ENCODE measurements around the gene RAB11B. TPM values are rescaled to one million over a fixed set of nuclear protein-coding genes. Genes with fewer than 3 reads are reported as not detected.
"Not testable (repeated sequence)": the region's sequence is repeated elsewhere in the genome, so short reads cannot be mapped to it uniquely, and the experiment has no call there.

RAB11B gene
- total and polyA plus RNA-seq, 4 donors, result 27.3 to 91.2 (median 45.0) TPM

- TF ChIP-seq RAD21 (IDR thresholded peaks at IDR 0.05), result peak; percentile 52 to 54
- peak; percentile 57 to 89 for TF ChIP-seq EGR1 (IDR thresholded peaks at IDR 0.05; ENCODE audit: low read depth in 2 of 2)
- TF ChIP-seq REST (IDR thresholded peaks at IDR 0.05), result peak; percentile 46
- TF ChIP-seq TAF1 (conservative IDR thresholded peaks at IDR 0.05), result peak; percentile 19
- no peak for TF ChIP-seq MAX (IDR thresholded peaks at IDR 0.05)
- TF ChIP-seq HNF4A (conservative IDR thresholded peaks at IDR 0.05), result peak; percentile 48 to 77
- TF ChIP-seq JUND (IDR thresholded peaks at IDR 0.05), result peak; percentile 100
- no peak for TF ChIP-seq FOXA2 (IDR thresholded peaks at IDR 0.05)
- TF ChIP-seq YY1 (IDR thresholded peaks at IDR 0.05), result peak; percentile 55
- peak; percentile 73 for TF ChIP-seq SP1 (IDR thresholded peaks at IDR 0.05)
- peak in 1 of 2 donors; percentile 58 for TF ChIP-seq GABPA (IDR thresholded peaks at IDR 0.05 in 1 of 2, conservative IDR thresholded peaks at IDR 0.05 in 1 of 2)
- peak; percentile 91 for TF ChIP-seq NR2F2 (IDR thresholded peaks at IDR 0.05)
- TF ChIP-seq HNF4G (IDR thresholded peaks at IDR 0.05), result no peak
- peak; percentile 41 for TF ChIP-seq FOXA1 (IDR thresholded peaks at IDR 0.05)
- TF ChIP-seq ATF3 (IDR thresholded peaks at IDR 0.05), result peak; percentile 98
- no peak for TF ChIP-seq CTCF (IDR thresholded peaks at IDR 0.05; ENCODE audit: low read depth, low read length, missing input control)
- no peak for TF ChIP-seq ZBTB33 (IDR thresholded peaks at IDR 0.05)
- TF ChIP-seq RXRA (IDR thresholded peaks at IDR 0.05), result peak; percentile 78 to 92
- Histone ChIP-seq H3K9ac (ENCODE audit: low read depth in 1 of 2, low read length in 2 of 2) (peak overlapping the region; percentile 1 to 26), H3K4me1 (ENCODE audit: control insufficient read depth in 4 of 4, insufficient read depth in 4 of 4, low read length in 3 of 4) (peaks cover 4 to 22% (median 12%) of the 10 kb centered on the region in 4 donors), H3K9me3 (ENCODE audit: control insufficient read depth in 4 of 4, low read length in 3 of 4) (no peaks in the 10 kb centered on the region), H3K27me3 (ENCODE audit: control insufficient read depth in 4 of 4, insufficient read depth in 4 of 4, low read length in 3 of 4) (no peaks in the 10 kb centered on the region), H3K36me3 (ENCODE audit: control insufficient read depth in 4 of 4, insufficient read depth in 3 of 4, low read depth in 1 of 4, low read length in 3 of 4) (peaks cover 0 to 4% (median 3%) of the 10 kb centered on the region in 4 donors), H3K27ac (ENCODE audit: low read depth in 1 of 2, low read length in 2 of 2) (peak overlapping the region; percentile 95 to 100), H3K4me3 (ENCODE audit: low read depth in 1 of 3, low read length in 3 of 3) (no peak overlapping the region)
- WGBS, result 25% methylated on average over 9 of the region's 9 CpGs
- DNase-seq (ENCODE audit: low spot score), result peak; percentile 68
Measured at GRCh38 chr19:8423817-8424223, 33.7 kb downstream of the RAB11B start.

GRCh38 chr19:8425331-8425730 lies 35.2 kb downstream of the RAB11B start:
- H3K9me3 ChIP-seq (ENCODE audit: control insufficient read depth in 4 of 4, low read length in 3 of 4); H3K27ac ChIP-seq (ENCODE audit: low read depth in 1 of 2, low read length in 2 of 2); H3K9ac ChIP-seq (ENCODE audit: low read depth in 1 of 2, low read length in 2 of 2); DNase-seq (ENCODE audit: low spot score); H3K4me3 ChIP-seq (ENCODE audit: low read depth in 1 of 3, low read length in 3 of 3); H3K27me3 ChIP-seq (ENCODE audit: control insufficient read depth in 4 of 4, insufficient read depth in 4 of 4, low read length in 3 of 4); H3K36me3 ChIP-seq (ENCODE audit: control insufficient read depth in 4 of 4, insufficient read depth in 3 of 4, low read depth in 1 of 4, low read length in 3 of 4): not testable (repeated sequence)
- peaks cover 4 to 22% (median 12%) of the 10 kb centered on the region in 4 donors for H3K4me1 ChIP-seq (ENCODE audit: control insufficient read depth in 4 of 4, insufficient read depth in 4 of 4, low read length in 3 of 4)
- 94% methylated on average over 6 of the region's 6 CpGs for WGBS
